Ammon's horn (tissue), 1 donor: ENCODE data around the gene GLG1.
"Not testable (repeated sequence)": the region's sequence is repeated elsewhere in the genome, so short reads cannot be mapped to it uniquely, and the experiment has no call there.

Source experiments
- DNase-seq: peaks from one replicate; pipeline ENCODE4 v3.0.0-alpha.2; 2016; ENCODE audit warnings: low spot score

GLG1 gene

GRCh38 chr16:74443624-74444346 lies 163.1 kb downstream of the GLG1 start:
- not testable (repeated sequence) for DNase-seq

- DNase-seq: no peak
Observed at GRCh38 chr16:74439685-74440084, 167.2 kb downstream of the GLG1 start.

DNA sequence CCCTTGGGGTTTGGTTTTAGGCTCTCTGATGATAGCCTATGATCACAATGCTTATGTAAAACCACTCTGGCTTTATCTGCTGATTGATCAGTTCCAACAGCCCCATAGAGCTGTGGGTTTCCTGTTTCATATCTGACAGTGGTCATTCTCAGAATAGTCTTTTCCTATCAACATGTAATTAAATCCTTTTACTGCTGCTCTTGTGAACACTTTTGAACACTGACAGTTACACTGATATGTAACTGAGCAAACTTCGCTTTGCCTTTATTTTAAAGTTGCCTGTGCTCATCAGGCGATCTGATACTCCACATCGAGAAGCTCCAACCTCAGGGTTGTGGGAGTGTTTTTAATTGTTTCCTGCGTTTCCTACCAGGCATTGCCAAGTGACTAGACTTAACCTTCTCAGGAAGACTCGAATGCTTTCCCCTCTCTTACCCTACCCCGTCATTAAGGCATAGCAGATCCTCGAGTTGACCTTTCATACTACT lies 168.4 kb downstream of the GLG1 start:
- DNase-seq: no peak

GRCh38 chr16:74431516-74431915 lies 175.4 kb downstream of the GLG1 start:
- DNase-seq: no peak

DNA sequence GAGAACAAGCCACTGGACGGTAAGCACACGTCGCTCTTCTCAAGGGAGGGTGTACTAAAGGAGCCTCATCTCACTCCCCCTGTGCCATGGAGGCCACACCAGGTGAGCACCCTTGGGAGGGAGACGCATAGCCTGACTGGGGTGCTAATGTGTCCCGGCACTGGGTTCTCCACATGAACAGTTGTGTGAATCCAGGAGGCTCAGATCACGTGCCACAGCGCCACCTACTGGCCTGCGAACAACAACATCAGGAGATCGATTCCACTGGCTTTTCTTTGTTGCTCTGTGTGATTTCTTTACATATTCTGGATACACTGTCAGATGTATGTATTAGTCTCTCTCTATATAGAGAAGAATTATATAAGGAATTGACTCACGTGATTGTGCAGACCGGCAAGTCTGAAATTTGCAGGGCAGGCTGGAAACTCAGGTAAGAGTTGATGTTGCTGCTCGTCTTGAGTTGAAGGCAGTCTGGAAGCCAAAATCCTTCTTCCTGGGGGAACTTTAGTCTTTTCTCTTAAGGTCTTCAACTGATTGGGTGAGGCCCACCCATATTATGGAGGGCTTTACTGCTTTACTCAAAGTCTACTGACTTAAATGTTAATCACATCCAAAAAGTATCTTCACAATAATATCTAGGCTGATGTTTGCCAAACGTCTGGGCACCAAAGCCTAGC lies 176.7 kb downstream of the GLG1 start:
- peak; percentile 59 for DNase-seq

- DNase-seq: not testable (repeated sequence)
Observed at GRCh38 chr16:74428493-74428892, 178.4 kb downstream of the GLG1 start.

DNA sequence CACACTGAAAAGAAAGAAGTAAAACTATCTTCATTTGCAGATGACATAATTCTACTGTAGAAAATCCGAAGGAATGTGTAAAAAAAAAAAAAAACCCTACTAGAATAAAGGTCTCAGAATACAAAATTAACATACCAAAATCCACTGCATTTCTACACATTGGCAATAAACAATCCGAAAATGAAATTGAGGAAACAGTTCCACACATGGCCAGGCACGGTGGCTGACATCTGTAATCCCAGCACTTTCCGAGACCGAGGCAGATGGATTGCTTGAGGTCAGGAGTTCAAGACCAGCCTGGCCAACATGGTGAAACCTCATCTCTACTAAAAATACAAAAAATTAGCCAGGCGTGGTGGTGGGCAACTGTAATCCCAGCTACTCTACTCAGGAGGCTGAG lies 181.2 kb downstream of the GLG1 start:
- DNase-seq: not testable (repeated sequence)

DNA sequence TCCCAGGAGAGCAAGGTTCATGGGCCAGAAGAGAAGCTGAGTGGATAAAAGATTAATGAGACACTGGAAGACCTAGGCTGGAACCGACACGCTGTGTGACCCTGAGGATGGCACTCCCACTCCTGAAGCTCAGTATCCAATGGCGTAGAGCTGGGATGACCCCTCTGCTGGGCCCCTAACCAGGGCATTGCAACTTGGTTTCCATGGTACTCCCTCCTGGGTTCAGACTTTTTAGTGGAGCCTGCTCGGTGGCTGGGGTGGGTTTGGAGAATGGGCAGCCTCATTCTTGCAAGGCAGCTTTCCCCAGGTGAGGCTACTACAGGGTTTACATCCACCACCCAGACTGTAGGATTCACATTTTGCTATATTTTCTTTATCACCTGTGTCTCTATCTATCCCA lies 183.2 kb downstream of the GLG1 start:
- DNase-seq: not testable (repeated sequence)

DNA sequence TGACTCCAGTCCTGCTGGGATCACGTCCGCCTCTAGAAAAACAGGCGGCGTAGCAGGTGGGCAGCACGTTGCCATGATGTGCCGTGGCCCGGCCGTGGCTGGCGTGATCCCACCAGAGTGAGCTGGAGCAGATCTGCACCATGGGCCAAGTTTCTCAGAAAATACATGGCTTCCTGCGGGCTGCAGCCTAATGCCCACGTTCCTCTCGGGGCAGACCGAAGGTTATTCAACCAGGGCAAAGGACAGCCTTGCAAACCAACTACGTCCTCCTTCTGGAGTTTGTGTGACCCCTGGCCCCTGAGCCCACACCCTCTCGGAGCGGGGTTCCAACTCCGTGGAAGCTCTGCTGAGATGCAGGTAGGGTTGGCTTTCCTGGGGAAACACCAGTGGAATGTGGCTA lies 184.8 kb downstream of the GLG1 start:
- DNase-seq: not testable (repeated sequence)

GRCh38 chr16:74421482-74421785 lies 185.5 kb downstream of the GLG1 start:
- DNase-seq: not testable (repeated sequence)

GRCh38 chr16:74420612-74421481 lies 186.1 kb downstream of the GLG1 start, which contains the start of gene CLEC18B:
Gene CLEC18B, minus strand, starts transcription at chr16:74421478. Its CDS starts 208 bp downstream, at chr16:74421270.
- DNase-seq: not testable (repeated sequence)

DNA sequence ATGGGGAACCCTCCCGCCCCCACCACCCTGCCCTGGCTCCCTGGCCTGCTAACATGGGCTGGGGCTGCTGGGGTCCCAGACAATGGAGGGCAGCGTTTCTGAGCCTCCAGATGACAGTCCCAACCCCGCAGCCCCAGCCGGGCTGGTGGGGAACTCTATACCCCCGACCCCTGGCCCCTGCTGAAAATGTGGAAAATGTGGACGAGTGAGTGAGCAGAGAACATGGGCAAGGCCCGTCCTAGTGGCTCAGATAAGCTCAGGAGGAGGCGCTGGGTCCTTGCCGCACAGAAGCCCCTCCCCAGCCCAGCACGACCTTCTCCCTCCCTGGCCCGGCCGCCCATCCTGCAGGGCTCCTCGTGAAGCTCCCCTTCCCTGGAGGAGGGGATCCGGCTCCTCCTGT lies 187.1 kb downstream of the GLG1 start:
- DNase-seq: not testable (repeated sequence)

DNA sequence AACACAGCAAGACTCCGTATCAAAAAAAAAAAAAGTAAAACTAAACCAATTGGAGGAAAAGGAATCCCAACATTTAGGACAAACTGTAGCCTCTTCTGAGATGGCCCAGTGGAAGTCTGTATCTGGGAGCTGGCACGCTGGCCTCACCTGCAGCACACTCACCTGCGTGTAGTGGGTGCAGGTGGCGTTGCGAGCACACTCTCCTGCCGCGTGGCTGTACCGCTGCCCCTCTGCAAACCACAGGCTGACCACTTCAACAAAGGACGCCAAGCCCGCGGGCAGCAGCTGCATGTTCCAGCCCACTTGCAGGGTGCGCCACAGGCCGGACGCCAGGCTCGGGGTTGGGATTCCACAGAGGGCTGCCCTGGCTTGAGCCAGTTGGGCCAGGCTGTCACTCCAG lies 189.0 kb downstream of the GLG1 start:
- not testable (repeated sequence) for DNase-seq

GRCh38 chr16:74413920-74414319 lies 193.0 kb downstream of the GLG1 start:
- not testable (repeated sequence) for DNase-seq

- DNase-seq: not testable (repeated sequence)
Observed at GRCh38 chr16:74413485-74413884, 193.4 kb downstream of the GLG1 start.

DNA sequence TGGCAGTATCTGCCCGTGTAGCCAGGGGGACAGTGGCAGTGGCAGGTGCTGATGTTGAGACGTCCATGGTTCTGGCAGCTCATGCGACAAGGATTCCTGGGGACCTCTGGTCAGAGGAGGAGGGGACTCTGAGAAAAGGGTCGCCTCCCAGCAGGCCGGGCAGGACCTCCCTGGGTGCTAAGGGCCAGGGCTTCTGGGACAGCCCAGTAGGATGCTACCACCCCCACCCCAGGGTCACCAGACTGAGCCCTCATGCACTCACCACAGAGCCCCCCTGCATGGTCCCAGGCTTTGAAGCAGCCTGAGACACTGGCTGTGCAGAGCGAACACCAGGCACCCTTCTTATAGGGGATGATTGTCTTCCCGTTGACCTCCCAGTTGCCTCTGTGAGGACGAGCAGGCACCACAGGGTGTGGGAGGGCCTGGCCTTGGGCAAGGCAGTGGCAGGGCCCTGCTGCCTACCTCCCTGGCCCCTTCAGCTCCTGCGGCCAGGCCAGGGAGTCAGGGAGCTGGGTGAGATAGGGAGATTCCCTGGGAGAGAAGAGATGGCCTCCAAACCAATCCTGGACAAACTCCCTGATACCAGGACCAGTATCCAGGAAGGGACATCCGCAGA lies 194.0 kb downstream of the GLG1 start:
- not testable (repeated sequence) for DNase-seq

DNA sequence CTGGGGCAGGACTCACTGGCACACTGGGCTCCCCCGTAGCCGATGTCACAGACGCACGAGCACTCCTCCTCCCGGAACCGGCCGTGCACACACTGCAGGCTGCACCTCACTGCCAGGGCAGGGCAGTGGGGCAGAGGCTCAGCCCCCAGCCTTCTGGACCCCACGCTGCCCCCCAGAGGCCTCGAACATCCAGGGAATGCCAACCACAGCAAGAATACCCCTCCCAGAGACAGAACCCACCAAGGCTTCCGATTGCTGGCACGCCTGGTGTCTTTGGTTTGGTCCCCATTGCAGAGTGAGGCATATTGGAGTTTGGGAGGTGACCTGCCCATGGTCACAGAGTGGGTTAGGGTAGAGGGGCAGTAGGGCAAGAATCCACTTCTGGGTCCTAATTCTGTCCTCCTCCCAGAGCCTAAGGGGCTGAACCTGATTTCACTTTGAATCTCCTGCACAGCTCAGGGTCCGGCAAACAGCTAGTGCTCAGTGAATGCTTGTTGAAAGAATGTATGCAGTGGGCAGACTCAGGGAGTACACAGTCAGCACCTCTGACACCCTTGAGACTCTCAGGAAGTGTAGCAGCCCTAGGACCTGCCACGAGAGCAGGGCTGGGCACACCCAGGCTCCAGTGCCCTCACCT lies 194.7 kb downstream of the GLG1 start:
- not testable (repeated sequence) for DNase-seq

DNA sequence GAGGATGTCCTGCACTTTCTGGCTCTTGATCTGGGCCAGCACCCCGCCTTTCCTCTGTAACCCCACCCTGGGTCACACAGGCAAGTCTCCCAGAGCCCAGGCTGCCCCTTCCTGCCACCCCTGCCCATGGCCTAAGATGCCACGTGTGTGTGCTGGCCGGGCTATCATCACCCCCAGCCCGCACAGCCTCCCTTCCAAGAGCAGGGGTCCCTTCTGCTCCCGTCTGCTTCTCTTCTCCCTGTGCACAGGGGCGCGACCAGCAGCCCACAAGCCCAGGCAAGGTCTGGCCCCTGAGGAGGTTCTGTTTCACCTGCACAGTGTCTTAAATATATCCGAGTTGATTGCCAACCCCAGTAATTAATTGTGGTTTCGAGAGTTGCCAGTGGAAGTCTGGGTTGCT lies 195.9 kb downstream of the GLG1 start:
- DNase-seq: not testable (repeated sequence)

DNA sequence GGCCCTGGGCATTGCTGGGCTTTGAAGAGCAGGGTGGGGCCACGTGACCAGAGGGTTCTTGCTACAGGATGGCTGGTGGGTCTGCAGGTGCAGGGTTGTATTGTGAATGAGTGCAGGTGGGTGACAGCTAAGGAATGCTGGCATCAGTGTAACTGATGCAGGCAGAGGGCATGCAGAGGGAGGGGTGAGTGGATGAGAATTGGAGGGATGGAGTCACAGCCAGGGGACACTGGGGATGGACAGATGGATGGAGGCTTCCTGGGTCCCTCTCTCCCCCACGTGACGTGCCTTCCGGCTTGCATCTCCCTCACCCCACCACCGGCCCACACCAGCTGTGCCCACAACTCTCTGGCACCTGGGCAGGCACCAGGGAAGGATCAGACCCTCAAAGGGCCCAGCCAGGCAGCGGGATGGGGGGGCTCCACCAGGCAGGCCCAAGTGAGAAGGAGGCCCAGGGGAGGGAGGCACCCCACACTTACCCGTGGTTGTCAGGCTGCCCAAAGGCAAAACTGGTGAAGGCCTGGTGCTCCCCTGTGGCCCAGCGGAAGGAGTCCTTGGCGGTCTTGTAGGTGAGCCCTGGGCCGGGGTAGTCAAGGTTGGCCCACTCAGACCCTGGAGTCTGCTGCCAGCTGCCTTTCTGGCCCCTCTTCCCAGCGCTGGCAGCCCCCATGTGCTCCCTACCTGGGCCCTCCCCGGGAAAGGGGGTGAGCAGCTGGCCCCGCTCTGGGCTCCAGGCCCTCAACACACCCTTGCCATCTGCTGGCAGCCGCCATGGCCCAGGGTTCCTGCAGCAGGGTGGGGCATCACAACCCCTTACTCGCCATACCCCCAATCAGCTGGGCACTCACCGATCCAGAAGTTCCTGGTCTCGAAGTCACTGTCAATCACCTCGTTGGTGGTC lies 196.6 kb downstream of the GLG1 start:
- DNase-seq: not testable (repeated sequence)
